HG03378 (cell line): ENCODE results near the gene PALM.

Source experiments
- ATAC-seq: cut with Tn5 transposase; IDR thresholded peaks from one replicate; pipeline ENCODE4 v1.9.1; 2021; ENCODE audit warnings: mild to moderate bottlenecking, moderate library complexity; ENCODE audit not compliant: unreplicated experiment

PALM gene

DNA sequence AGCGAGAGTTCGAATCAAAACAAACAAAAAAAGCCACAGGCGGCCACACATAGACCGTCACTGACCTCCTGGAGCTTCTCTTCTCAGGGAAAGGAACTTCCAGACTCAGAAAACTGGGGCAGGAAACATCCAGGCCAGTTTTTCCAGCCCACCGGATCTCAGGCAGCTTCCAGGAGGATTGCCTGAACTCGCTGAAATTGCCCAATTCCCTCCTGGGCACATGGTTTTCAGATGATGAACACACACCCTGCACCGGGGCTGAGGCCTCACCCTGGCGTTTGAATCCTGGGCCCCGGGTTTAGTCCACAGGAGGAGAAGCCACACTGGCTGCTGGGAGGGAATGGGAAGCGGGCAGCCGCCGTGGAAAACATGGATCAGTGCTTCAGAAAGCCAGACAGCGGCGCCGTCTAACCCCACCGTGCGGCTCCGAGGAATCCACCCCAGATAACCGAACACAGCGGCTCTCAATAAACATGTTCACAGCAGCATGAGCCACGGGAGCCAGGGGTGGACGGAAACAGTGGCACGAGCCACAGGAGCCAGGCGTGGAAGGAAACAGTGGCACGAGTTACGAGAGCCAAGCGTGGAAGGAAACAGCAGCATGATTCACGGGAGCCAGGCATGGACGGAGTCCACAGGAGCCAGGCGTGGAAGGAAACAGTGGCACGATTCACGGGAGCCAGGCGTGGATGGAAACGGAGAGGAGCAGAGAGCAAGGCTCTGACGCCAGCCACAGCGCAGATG, 70.3 kb downstream of the PALM start:
- no peak for ATAC-seq

DNA sequence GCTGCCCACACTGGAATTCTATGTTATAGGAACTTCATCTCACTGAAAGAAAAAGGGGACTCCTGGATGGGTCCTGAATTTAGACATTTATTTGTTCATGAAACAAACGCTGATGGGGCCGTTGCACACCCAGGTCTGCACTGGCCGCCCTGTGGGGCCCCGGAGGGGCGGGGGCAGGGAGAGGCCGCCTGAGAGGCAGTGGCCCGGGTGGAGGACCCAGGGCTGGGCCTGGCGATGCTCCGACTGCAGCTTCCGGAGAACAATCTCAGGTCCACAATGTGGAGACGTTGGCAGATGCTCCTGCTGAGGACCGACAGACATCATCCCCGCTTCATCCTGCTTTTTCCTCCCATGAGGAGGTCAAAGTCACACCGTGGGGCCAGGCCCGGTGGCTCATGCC, 72.2 kb downstream of the PALM start:
- ATAC-seq, result no peak

DNA sequence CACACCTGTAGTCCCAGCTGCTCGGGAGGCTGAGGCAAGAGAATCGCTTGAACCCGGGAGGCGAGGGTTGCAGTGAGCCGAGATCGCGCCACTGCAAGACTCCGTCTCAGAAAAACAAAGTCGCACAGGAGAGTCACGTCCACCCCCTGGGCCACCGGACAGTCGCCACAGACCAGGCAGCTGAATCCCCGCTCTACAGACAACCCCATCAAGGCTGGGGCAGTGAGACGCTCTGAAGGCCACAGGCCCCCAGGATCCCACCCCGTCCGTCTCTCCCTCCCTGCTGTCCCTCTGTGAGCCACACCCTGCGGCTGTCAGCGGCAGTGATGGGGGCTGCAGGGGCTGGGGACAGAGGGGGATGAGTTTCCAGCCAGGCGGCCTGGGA, 73.1 kb downstream of the PALM start:
- ATAC-seq, result no peak

DNA sequence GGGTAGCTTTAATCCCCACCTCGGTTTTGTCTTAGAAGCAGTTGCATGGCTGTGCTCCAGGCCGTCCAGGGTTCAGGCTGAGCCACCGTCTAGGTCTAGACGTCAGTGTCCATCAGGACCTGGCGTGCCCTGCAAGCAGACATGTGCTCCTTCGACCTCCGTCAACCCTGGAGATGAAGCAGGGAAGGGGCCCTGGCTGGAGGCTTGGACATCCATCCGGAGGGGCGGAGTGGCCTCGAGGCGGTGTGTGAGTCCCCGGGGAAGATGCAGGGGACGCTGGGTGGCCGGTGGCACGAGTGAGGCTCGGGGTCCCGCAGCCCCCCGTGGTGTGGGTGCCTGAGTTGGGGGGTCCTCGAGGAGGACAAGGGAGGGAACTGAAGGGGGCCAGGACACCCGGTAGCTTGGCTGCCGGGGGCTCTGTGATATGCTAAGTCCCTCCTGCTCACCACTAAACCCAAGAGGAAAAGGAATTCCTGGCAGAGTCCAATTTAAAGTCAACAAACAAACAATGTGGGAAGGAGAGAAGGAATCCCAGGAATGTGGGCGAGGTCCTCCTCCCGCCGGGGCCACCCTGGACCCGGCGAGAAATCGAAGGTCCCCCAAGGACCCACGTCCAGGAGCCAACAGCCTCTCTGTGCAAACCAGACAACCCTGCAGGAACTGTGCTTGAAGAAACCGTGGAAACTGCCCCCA, 73.6 kb downstream of the PALM start:
- ATAC-seq, result no peak

DNA sequence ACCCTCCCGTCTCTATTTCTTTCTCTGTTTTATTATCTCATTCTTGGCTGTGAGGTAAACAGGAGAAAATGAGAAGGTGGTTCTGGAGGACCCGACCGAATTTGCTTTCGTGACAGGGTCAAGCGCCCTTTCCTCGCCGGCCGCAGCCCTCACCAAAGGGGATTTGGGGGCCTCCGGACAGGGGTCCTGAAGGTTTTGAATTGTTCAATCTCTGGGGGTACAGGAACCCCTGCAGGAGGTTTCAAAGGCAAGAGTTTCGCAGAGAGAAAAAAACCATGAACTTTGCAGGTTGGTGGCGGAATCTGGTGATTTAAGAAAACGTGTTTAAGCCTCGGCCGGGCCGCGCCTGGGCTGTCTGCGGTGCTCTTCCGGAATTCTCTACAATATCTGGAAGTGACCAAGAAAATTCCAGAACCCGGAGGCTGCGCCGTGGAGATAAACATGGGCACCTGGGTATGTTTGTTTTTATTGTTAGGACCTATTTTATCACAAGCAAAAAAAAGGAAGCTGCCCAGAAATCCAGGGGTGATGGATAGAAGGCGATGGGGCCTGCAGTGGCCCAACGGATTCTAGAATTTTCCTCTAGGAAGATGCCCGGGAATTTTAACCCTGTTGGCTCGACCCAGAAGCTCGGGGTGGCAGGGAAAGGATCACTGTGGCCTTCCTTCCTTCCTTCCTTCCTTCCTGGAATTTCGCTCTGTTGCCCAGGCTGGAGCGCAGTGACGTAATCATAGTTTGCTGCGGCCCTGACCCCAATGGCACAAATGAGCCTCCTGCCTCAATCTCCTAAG, 74.3 kb downstream of the PALM start:
- ATAC-seq, result no peak

DNA sequence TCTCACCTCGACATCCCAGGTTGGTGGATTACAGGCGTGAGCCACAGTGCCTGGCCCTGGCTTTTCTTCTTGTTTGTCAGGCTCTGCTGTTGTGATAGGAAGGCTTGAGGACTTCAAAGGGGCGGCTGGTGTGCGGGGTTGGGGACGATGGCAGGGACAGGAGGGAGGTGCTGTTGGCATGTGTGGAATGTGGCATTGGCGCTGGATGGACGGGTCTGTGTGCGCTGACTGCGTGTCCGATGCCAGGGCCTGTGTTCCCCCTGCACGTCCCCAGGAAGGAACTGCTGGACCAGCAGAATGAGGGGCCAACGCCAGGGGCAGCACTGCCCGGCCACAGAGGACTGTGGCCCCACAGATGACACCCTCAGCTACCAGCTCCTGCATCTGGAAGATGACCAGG, 75.8 kb downstream of the PALM start:
- ATAC-seq, result no peak

DNA sequence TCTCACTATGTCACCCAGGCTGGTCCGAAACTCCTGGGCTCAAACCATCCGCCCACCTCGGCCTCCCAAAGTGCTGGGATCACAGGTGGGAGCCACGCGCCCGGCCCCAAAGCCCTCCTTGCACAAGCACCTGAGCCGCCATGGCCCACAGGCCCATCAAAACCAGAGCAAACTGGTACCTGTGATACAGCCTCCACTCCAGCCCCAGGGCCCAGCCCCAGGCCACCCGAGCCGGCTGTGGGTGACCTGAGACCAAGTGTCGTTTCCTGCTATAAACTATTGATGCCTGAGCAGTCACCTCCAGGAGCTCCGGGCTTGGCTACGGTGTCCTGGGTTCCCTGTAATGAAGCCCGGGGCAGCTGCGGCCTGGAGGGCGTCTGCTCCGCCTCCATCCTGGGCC, 78.8 kb downstream of the PALM start:
- ATAC-seq, result no peak

DNA sequence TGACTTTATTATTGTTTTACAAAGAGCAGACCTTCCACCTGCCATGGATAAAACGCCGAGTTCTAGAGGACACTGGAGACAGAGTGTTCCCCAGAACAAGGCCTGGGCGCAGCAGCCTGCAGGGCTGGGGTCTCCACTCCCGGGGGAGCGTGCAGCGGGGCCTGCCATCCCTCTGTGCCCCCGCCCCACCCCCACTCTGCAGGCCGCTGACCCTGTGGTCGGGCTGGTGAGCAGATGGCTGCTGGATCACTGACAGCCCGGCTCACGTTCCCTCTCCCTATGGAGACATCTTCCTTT, 79.9 kb downstream of the PALM start:
- no peak for ATAC-seq

DNA sequence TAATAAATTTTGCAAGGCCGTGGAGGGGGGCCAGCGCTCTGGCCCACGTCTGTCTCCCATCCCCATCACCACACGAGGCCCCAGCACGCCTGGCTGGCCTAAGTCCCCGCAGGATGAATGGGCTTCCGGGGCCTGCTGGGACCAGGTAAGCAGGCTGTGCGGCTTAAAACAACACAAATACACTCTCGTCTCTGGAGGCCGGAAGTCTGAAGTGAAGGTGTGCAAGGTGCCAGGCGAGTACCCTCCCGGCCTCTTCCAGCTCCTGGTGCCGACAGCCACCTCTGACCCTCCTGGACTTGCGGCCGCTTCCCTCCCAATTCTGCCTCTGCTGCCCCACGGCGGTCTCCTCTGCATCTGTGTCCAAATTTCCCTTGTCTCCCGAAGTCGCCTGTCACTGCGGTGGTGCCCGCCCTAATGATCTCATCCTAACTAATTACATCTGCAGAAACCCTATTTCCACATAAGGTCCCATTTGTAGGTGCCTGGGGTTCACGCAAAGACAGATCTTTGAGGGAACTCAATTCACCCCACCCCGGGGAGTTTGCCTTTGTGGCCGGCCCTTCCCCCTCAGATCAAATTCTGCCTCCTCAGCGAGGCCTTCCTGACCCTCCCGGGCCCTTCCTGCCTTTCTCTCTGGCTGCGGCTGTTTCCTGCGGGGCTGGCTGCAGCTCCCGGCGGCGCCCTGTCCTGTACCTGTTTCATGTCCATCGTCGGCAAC, 80.4 kb downstream of the PALM start:
- no peak for ATAC-seq

DNA sequence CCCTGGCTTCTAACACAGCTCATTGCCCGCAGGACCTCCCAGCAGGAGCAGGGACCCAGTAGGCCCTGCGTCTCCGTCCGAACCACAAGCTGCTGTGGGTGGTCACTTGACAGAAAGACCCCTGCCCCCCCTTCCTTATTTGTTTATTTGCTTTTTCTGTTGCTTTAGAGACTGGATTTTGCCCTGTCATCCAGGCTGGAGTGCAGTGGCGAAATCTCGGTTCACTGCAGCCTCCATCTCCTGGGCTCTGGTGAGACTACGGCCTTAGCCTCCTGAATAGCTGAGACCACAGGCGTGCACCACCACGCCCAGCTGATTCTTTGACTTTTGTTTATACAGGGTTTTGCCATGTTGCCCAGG, 80.9 kb downstream of the PALM start:
- ATAC-seq, result no peak

DNA sequence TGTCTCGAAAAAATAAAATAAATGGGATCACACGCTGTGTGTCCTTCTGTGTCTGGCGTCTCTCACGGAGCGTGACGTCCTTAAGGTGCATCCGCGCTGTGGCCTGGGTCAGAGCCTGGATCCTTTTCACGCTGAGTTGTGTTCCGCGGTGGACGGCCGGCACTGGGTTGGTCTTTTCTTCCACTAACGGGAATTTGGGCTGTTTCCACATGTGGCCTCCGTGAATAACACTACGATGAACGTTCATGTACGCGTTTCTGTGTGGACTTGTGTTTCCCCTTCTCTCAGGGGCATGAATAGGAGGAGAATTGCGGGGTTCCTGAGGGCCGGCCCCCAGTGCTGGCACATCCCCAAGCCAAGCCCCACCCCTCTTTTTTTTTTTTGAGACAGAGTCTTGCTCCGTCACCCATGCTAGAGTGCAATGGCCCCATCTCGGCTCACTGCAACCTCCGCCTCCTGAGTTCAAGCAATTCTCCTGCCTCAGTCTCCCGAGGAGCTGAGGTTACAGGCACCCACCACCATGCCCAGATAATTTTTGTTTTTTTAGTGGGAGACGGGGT, 82.4 kb downstream of the PALM start:
- no peak for ATAC-seq

DNA sequence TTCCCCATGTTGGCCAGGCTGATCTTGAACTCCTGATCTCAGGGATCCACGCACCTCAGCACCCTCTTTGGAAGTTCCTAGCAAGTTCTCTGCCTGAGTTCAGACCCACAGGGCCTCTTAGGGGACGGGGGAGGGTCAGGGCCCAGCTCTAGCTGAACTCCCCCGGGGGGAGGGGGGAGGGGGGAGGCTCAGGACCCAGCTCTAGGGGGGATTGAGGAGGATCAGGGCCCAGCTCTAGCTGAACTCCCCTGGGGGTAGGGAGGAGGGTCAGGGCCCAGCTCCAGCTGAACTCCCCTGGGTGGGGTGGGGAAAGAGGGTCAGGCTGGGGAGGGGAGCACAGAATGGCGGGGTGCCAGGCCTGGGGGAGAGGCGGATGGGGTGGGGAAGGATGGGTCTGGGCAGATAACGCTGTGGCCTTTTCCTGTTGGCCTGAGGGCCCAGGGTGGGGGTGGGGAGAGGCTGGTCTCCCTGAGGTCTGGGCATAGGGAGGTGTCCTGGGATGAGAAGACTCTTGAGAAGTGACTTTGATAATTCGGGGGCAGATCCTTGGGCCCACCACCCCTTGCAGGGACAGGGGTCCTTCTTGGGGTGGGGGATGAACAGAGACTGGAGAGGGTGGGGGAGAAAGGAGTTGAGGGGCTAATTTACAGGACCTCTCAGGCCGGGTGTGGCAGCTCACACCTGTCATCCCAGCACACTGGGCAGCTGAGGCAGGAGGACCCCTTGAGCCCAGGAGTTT, 83.0 kb downstream of the PALM start:
- no peak for ATAC-seq

DNA sequence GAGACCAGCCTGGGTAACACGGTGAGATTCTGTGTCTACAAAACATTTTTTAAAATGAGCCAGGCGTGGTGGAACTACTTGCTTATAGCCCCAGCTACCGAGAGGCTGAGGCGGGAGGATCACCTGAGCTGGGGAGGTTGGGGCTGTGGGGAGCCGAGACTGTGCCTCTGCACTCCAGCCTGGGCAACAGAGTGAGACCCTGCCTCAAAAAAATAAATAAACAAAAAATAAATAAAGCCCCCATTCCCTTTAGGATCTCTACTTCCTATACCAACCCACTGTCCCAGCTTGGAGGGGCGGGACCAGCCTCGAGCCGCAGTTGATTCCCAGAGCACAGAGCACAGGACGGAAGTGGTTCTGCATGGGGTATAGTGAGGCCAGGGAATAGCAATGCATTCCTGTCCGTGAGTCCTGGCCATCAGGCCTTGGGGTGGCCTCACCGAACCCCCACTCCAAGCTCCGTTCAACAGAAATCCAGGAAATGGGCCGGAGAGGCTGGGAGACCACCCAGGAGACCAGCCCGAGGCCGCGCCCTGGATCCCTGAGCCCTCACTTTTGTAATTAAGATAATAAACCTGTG, 83.7 kb downstream of the PALM start:
- ATAC-seq, result no peak

DNA sequence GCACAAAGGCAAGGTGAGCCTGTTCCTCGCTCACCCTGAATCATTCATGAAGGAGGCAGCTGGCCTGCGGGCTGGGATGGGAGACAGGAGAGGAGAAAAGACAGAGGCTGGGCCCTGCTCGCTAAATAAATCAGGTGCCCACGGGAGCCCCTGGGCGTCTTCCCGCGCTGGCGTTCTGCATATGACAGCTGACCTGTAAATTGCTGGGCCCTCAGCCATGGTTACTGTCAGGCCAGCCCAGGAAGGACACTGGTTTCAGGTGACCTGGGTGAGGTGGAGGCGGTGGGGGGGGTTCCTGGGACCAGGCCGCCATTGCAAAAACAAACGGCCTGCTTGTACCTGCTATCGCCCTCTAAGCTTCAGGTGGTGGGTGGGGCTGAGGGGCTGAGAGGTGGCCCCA, 85.1 kb downstream of the PALM start:
- ATAC-seq, result no peak

DNA sequence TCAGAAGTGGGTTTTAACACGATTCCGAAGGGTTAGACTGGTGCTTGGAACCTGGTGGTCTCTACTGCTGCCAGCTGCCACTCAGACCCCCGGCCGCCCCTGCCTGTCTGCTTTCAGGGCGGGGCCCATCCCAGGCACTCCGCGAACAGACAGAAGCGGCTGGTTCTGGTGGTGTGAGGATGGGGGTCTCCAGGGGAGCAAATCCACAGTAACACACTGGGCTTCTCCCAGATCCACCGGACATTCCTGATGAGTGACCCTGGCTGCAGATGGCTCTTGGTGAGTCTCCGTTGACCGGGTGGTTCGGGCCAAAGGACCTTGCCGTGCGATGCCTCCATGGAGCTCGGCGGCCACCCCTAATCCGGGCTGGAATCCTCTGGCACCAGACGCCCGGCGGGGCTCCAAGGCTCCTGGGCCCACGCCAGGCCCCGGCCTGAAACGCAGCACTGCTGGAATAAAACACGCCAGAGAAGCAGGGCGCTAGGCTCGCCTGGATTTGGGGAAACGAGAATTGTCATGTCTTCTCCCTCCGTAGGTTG, 86.4 kb downstream of the PALM start:
- ATAC-seq, result no peak

DNA sequence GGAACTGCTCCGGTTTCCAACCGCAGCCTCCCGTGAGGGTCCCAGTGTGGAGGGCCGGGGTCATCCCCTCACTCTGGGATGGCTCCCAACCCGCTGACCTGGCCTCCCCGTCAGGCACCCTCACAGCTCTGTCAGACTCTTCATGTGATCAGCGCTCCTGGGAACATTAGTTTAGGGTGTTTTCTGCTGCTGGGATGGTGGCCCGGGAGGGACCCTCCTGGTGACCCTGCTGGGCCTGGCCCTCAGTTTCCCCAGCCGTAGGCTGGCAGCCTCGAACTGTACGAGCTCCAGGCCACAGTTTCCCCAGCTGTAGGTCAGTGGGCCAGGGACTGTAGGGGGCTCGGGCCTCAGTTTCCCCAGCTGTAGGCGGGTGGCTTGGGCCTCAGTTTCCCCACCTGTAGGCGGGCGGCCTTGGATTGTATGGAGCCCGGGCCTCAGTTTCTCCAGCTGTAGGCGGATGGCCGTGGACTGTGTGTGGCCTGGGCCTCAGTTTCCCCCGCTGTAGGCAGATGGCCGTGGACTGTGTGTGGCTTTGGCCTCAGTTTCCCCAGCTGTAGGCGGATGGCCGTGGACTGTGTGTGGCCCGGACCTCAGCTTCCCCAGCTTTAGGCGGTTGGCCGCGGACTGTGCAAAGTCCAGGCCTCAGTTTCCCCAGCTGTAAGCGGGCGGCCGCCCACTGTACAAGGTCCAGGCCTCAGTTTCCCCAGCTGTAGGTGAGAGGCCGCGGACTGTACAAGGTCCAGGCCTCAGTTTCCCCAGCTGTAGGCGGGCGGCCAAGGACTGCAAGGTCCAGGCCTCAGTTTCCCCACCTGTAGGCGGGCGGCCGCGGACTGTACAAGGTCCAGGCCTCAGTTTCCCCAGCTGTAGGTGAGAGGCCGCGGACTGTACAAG, 87.2 kb downstream of the PALM start:
- ATAC-seq, result no peak

DNA sequence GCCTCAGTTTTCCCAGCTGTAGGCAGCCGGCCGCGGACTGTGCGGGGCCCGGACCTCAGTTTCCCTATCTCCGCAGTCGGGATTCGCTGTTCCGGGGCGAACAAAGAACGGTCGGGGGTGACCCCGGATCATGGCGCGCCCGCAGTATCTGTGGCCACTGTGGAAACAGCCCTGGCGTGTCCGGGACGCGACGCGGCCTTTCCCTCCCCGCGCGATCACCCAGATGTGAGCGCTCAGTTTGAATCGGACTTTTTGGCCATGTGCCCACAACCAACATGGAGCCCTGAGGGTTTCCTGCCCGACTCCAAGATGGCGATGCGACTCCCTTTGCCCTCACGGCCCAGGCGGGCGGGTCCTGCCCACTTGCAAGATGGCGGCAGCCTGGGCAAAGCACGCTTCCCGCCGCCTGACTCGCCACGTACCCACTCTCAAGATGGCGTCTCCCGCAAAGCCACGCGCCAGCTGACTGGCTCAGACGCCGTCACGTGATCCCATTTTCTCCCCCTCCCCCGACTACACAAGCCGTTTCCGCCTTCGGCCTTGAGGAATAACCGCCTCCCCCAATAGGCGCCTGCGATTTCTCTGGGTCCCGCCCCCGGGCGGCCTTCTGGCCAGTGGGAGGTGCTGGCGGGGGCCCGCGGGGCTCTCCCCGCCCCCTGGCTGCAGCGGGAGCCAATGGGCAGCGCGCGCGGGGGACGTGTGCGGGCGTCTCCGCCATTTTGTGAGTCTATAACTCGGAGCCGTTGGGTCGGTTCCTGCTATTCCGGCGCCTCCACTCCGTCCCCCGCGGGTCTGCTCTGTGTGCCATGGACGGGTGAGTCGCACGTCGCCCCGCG, 88.2 kb downstream of the PALM start, which contains the start of gene PTBP1:
Gene PTBP1 (plus strand): TSS at position 761 of the 836 bp plus-strand sequence. CDS start 46 bp downstream, at position 807.
- peak; percentile 72 for ATAC-seq
